WTC11 (cell line): Measurements from ENCODE around the gene OSBPL10. TPM values are rescaled to one million over a fixed set of nuclear protein-coding genes. Genes with fewer than 3 reads are reported as not detected.
A peak's percentile ranks its signal among the peaks of the same experiment; 100 is the strongest.

Experiments
- ATAC-seq: fragments of 200-7000 bp; cut with Tn5 transposase; 2 replicates; pipeline ENCODE4 v1.10.0; 2021; ENCODE audit warnings: mild to moderate bottlenecking, moderate library complexity
- CTCF ChIA-PET: fragments of 300-600 bp; sonication (Branson Sonifier 250); formaldehyde crosslinking; loops from one replicate; lab custom pipeline; 2021; ENCODE audit warnings: antibody characterized with exemption; lab: Charles Lee
- POLR2A ChIA-PET: fragments of 350-600 bp; sonication (Branson Sonifier 250); formaldehyde crosslinking; loops from one replicate; lab custom pipeline; 2021; ENCODE audit warnings: antibody characterized with exemption; lab: Charles Lee
- DNase-seq: peaks from one replicate; pipeline ENCODE4 v3.0.0; 2021; ENCODE audit warnings: low spot score
- H3K27ac Mint-ChIP-seq: 2 replicates; pipeline ENCODE4 v1.8.0; 2021; ENCODE audit warnings: mixed read lengths
- H3K27me3 Mint-ChIP-seq: 2 replicates; pipeline ENCODE4 v1.8.0; 2021; ENCODE audit warnings: low read depth, mild to moderate bottlenecking, moderate library complexity, mixed read lengths
- H3K36me3 Mint-ChIP-seq: 2 replicates; pipeline ENCODE4 v1.8.0; 2021; ENCODE audit warnings: mixed read lengths
- H3K4me1 Mint-ChIP-seq: 2 replicates; pipeline ENCODE4 v1.8.0; 2022; ENCODE audit warnings: mixed read lengths
- H3K4me3 Mint-ChIP-seq: 2 replicates; pipeline ENCODE4 v1.8.0; 2021; ENCODE audit warnings: mild to moderate bottlenecking, moderate library complexity, mixed read lengths
- H3K9me3 Mint-ChIP-seq: 2 replicates; pipeline ENCODE4 v1.8.0; 2021; ENCODE audit warnings: mixed read lengths
- GRHL2 ChIP-seq: fragments of 250-450 bp; sonication (Bioruptor Pico); IDR thresholded peaks from 2 replicates; pipeline ENCODE4 v1.8.0; 2022; ENCODE audit warnings: mild to moderate bottlenecking, moderate library complexity; ENCODE audit not compliant: insufficient replicate concordance, severe bottlenecking
- GTF2I ChIP-seq: fragments of 250-450 bp; sonication (Bioruptor Pico); conservative IDR thresholded peaks from 2 replicates; pipeline ENCODE4 v1.4.0; 2021; ENCODE audit warnings: mild to moderate bottlenecking
- HMGXB4 ChIP-seq: sonication (generic); formaldehyde crosslinking; IDR thresholded peaks from 2 replicates; pipeline ENCODE4 v1.8.1; 2023; ENCODE audit warnings: mild to moderate bottlenecking, moderate library complexity, missing genetic modification reagents
- IRF2 ChIP-seq: sonication (generic); formaldehyde crosslinking; IDR thresholded peaks from 2 replicates; pipeline ENCODE4 v1.8.0; 2022; ENCODE audit warnings: low read depth, missing genetic modification reagents, borderline replicate concordance
- JAZF1 ChIP-seq: fragments of 250-450 bp; sonication (Bioruptor Pico); IDR thresholded peaks from 2 replicates; pipeline ENCODE4 v1.9.0; 2021; ENCODE audit warnings: moderate library complexity, mild to moderate bottlenecking, inconsistent platforms
- NFATC4 ChIP-seq: fragments of 250-450 bp; sonication (Bioruptor Pico); IDR thresholded peaks from 2 replicates; pipeline ENCODE4 v1.9.0; 2021; ENCODE audit warnings: mild to moderate bottlenecking
- NR1H2 ChIP-seq: sonication (generic); formaldehyde crosslinking; IDR thresholded peaks from 2 replicates; pipeline ENCODE4 v1.9.0; 2021; ENCODE audit warnings: mild to moderate bottlenecking, moderate library complexity, missing genetic modification reagents
- PRDM15 ChIP-seq: sonication (generic); formaldehyde crosslinking; IDR thresholded peaks from 2 replicates; pipeline ENCODE4 v1.8.0; 2022; ENCODE audit warnings: missing genetic modification reagents
- ZNF121 ChIP-seq: sonication (generic); formaldehyde crosslinking; IDR thresholded peaks from 2 replicates; pipeline ENCODE4 v1.8.0; 2023; ENCODE audit warnings: missing genetic modification reagents
- ZNF138 ChIP-seq: sonication (generic); formaldehyde crosslinking; conservative IDR thresholded peaks from 2 replicates; pipeline ENCODE4 v1.8.1; 2022; ENCODE audit warnings: mild to moderate bottlenecking, moderate library complexity, missing genetic modification reagents
- ZNF281 ChIP-seq: sonication (generic); formaldehyde crosslinking; IDR thresholded peaks from 2 replicates; pipeline ENCODE4 v1.8.0; 2023; ENCODE audit warnings: mild to moderate bottlenecking, missing genetic modification reagents
- ZNF416 ChIP-seq: fragments of 250-450 bp; sonication (Bioruptor Pico); IDR thresholded peaks from 2 replicates; pipeline ENCODE4 v1.9.0; 2021; ENCODE audit warnings: mild to moderate bottlenecking, inconsistent platforms
- ZNF423 ChIP-seq: fragments of 250-450 bp; sonication (Bioruptor Pico); IDR thresholded peaks from 2 replicates; pipeline ENCODE4 v2.1.2; 2022; ENCODE audit warnings: mild to moderate bottlenecking, moderate library complexity
- ZNF512 ChIP-seq: sonication (generic); formaldehyde crosslinking; IDR thresholded peaks from 2 replicates; pipeline ENCODE4 v1.8.1; 2022; ENCODE audit warnings: missing genetic modification reagents, borderline replicate concordance
- total RNA-seq: library from RNA; stranded (reverse); gene quantifications from 3 replicates; pipeline ENCODE4 v1.2.3, GENCODE V29; 2021
- TF ChIP-seq, protein P1 (sequence below): sonication (generic); formaldehyde crosslinking; IDR thresholded peaks from 2 replicates; pipeline ENCODE4 v1.8.0; 2022; ENCODE audit warnings: mild to moderate bottlenecking, missing genetic modification reagents
- TF ChIP-seq, protein P2 (sequence below): sonication (generic); formaldehyde crosslinking; IDR thresholded peaks from 2 replicates; pipeline ENCODE4 v1.8.0; 2022; ENCODE audit warnings: mild to moderate bottlenecking, missing genetic modification reagents
- TF ChIP-seq, protein P3 (sequence below): sonication (generic); formaldehyde crosslinking; conservative IDR thresholded peaks from 2 replicates; pipeline ENCODE4 v1.8.1; 2022; ENCODE audit warnings: mild to moderate bottlenecking, missing genetic modification reagents
- TF ChIP-seq, protein P4 (sequence below): fragments of 250-450 bp; sonication (Bioruptor Pico); IDR thresholded peaks from 2 replicates; pipeline ENCODE4 v2.1.2; 2022; ENCODE audit warnings: mild to moderate bottlenecking, moderate library complexity

The OSBPL10 gene
- total RNA-seq, 1 experiment from 2014 or later = 84.1 TPM

GRCh38 chr3:32003380-32003779 lies 22.3 kb upstream of the OSBPL10 start (continued):
- TF ChIP-seq ZNF512 (CRISPR knock-in tag) (no peak), HMGXB4 (no peak)
- TF ChIP-seq, protein P1, sequence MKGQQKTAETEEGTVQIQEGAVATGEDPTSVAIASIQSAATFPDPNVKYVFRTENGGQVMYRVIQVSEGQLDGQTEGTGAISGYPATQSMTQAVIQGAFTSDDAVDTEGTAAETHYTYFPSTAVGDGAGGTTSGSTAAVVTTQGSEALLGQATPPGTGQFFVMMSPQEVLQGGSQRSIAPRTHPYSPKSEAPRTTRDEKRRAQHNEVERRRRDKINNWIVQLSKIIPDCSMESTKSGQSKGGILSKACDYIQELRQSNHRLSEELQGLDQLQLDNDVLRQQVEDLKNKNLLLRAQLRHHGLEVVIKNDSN (CRISPR knock-in tag) = no peak

GRCh38 chr3:32002561-32003368 lies 21.7 kb upstream of the OSBPL10 start:
- H3K27me3 Mint-ChIP-seq = no peaks in the 10 kb centered on the region
- H3K9me3 Mint-ChIP-seq = no peaks in the 10 kb centered on the region
- ChIA-PET CTCF (interaction anchor here (0.9 to 1.9 kb wide), 2 partner anchors 16 to 21 kb away, joined by 5 to 6 read pairs; partner anchors contain the start of genes OSBPL10 and ZNF860), POLR2A (no interaction called here)
- DNase-seq = no peak
- ATAC-seq = peak; percentile 61
- H3K27ac Mint-ChIP-seq = peak overlapping the region; percentile 78; the same call in 1 of the 2 replicates
- no peaks in the 10 kb centered on the region for H3K36me3 Mint-ChIP-seq
- H3K4me3 Mint-ChIP-seq = no peak overlapping the region
- no peak for TF ChIP-seq JAZF1 (CRISPR knock-in tag)
- TF ChIP-seq GRHL2 (CRISPR knock-in tag) = no peak
- no peak for TF ChIP-seq NR1H2
- TF ChIP-seq GTF2I (CRISPR knock-in tag) = no peak
- TF ChIP-seq ZNF281 (CRISPR knock-in tag) = no peak
- no peak for TF ChIP-seq ZNF416 (CRISPR knock-in tag)
- no peak for TF ChIP-seq ZNF423 (CRISPR knock-in tag)
- TF ChIP-seq, protein P2, sequence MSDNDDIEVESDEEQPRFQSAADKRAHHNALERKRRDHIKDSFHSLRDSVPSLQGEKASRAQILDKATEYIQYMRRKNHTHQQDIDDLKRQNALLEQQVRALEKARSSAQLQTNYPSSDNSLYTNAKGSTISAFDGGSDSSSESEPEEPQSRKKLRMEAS = no peak
- TF ChIP-seq, protein P1 (CRISPR knock-in tag) = no peak
- TF ChIP-seq ZNF138 (CRISPR knock-in tag) = no peak
- TF ChIP-seq, protein P3, sequence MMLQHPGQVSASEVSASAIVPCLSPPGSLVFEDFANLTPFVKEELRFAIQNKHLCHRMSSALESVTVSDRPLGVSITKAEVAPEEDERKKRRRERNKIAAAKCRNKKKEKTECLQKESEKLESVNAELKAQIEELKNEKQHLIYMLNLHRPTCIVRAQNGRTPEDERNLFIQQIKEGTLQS (CRISPR knock-in tag) = no peak
- no peak for TF ChIP-seq ZNF121 (CRISPR knock-in tag)
- TF ChIP-seq PRDM15 (CRISPR knock-in tag) = no peak
- no peak for TF ChIP-seq NFATC4 (CRISPR knock-in tag)
- TF ChIP-seq IRF2 = no peak
- TF ChIP-seq, protein P4, sequence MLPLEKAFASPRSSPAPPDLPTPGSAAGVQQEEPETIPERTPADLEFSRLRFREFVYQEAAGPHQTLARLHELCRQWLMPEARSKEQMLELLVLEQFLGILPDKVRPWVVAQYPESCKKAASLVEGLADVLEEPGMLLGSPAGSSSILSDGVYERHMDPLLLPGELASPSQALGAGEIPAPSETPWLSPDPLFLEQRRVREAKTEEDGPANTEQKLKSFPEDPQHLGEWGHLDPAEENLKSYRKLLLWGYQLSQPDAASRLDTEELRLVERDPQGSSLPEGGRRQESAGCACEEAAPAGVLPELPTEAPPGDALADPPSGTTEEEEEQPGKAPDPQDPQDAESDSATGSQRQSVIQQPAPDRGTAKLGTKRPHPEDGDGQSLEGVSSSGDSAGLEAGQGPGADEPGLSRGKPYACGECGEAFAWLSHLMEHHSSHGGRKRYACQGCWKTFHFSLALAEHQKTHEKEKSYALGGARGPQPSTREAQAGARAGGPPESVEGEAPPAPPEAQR (CRISPR knock-in tag) = no peak
- H3K4me1 Mint-ChIP-seq = peaks cover 24% of the 10 kb centered on the region
